Measurements from ENCODE around the gene PLBD2. TPM values are rescaled to one million over a fixed set of nuclear protein-coding genes. Genes with fewer than 3 reads are reported as not detected.

Gene PLBD2
- total RNA-seq, 2 donors from 2014 or later, result 54.1 to 104 TPM

GRCh38 chr12:113391650-113392337 lies 33.4 kb downstream of the PLBD2 start:
- Histone ChIP-seq H3K9me3 (no peaks in the 10 kb centered on the region), H3K4me1 (ENCODE audit: control insufficient read depth in 1 of 2, low read depth in 2 of 2) (no peaks in the 10 kb centered on the region), H3K36me3 (peaks cover 24% of the 10 kb centered on the region), H3K27ac (no peak overlapping the region), H3K27me3 (replicated peaks; ENCODE audit: insufficient read depth) (no peaks in the 10 kb centered on the region), H3K4me3 (no peak overlapping the region)
- no peak for TF ChIP-seq CTCF (IDR thresholded peaks at IDR 0.05)
- DNase-seq (ENCODE audit: low spot score), result no peak
- ATAC-seq (ENCODE audit: insufficient number of reproducible peaks, low FRiP score, low read depth), result no peak

- Histone ChIP-seq H3K9me3 (no peaks in the 10 kb centered on the region), H3K4me1 (ENCODE audit: control insufficient read depth in 1 of 2, low read depth in 2 of 2) (no peaks in the 10 kb centered on the region), H3K4me3 (no peak overlapping the region), H3K27ac (no peak overlapping the region), H3K27me3 (replicated peaks; ENCODE audit: insufficient read depth) (no peaks in the 10 kb centered on the region), H3K36me3 (peaks cover 17% of the 10 kb centered on the region)
- TF ChIP-seq CTCF (IDR thresholded peaks at IDR 0.05), result no peak
- no peak for DNase-seq (ENCODE audit: low spot score)
- ATAC-seq (ENCODE audit: insufficient number of reproducible peaks, low FRiP score, low read depth), result no peak
Measured at GRCh38 chr12:113392520-113392919, 34.1 kb downstream of the PLBD2 start.

- no peaks in the 10 kb centered on the region for H3K27me3 ChIP-seq (replicated peaks; ENCODE audit: insufficient read depth)
- TF ChIP-seq CTCF (IDR thresholded peaks at IDR 0.05), result no peak
- no peak overlapping the region for H3K4me3 ChIP-seq
- DNase-seq (ENCODE audit: low spot score) (no peak), ATAC-seq (ENCODE audit: insufficient number of reproducible peaks, low FRiP score, low read depth) (no peak)
- H3K27ac ChIP-seq, result no peak overlapping the region
- H3K9me3 ChIP-seq, result no peaks in the 10 kb centered on the region
- peaks cover 12% of the 10 kb centered on the region for H3K36me3 ChIP-seq
- H3K4me1 ChIP-seq (ENCODE audit: control insufficient read depth in 1 of 2, low read depth in 2 of 2), result no peaks in the 10 kb centered on the region
Measured at GRCh38 chr12:113392988-113393579, 34.7 kb downstream of the PLBD2 start.

- no peak for TF ChIP-seq CTCF (IDR thresholded peaks at IDR 0.05)
Measured at GRCh38 chr12:113393749-113394148, 35.4 kb downstream of the PLBD2 start.

GRCh38 chr12:113395119-113395518 lies 36.7 kb downstream of the PLBD2 start:
- Histone ChIP-seq H3K4me3 (no peak overlapping the region), H3K27ac (no peak overlapping the region), H3K27me3 (replicated peaks; ENCODE audit: insufficient read depth) (no peaks in the 10 kb centered on the region), H3K9me3 (no peaks in the 10 kb centered on the region), H3K4me1 (ENCODE audit: control insufficient read depth in 1 of 2, low read depth in 2 of 2) (no peaks in the 10 kb centered on the region), H3K36me3 (peaks cover 8% of the 10 kb centered on the region)
- DNase-seq (ENCODE audit: low spot score) (no peak), ATAC-seq (ENCODE audit: insufficient number of reproducible peaks, low FRiP score, low read depth) (no peak)
- no peak for TF ChIP-seq CTCF (IDR thresholded peaks at IDR 0.05)

More at GRCh38 chr12:113393749-113394148, 35.4 kb downstream of the PLBD2 start:
- no peak for ATAC-seq (ENCODE audit: insufficient number of reproducible peaks, low FRiP score, low read depth)
- Histone ChIP-seq H3K4me1 (ENCODE audit: control insufficient read depth in 1 of 2, low read depth in 2 of 2) (no peaks in the 10 kb centered on the region), H3K9me3 (no peaks in the 10 kb centered on the region), H3K27ac (no peak overlapping the region), H3K36me3 (peaks cover 12% of the 10 kb centered on the region), H3K27me3 (replicated peaks; ENCODE audit: insufficient read depth) (no peaks in the 10 kb centered on the region), H3K4me3 (no peak overlapping the region)
- no peak for DNase-seq (ENCODE audit: low spot score)

All from thoracic aorta (tissue), 2 donors.